Thyroid gland (tissue), 4 donors: ENCODE data around the gene TMEM132C. TPM values are rescaled to one million over a fixed set of nuclear protein-coding genes. Genes with fewer than 3 reads are reported as not detected.

Experiments used
- DNase-seq, 2 donors: peaks; one replicate each; pipeline ENCODE4 v3.0.0-alpha.2; 2019
- H3K27ac ChIP-seq, 3 donors: fragments of 200-600 bp; sonication (generic); 1 replicate in 2 of 3; 2 replicates in 1 of 3; pipeline ENCODE4 v1.5.1; 2016 to 2019; ENCODE audit warnings: mild to moderate bottlenecking in 1 of 3, moderate library complexity in 1 of 3
- H3K27me3 ChIP-seq: fragments of 200-600 bp; sonication (generic); one replicate; pipeline ENCODE4 v1.5.1; 2019
- H3K36me3 ChIP-seq, 2 donors: fragments of 200-600 bp; sonication (generic); one replicate each; pipeline ENCODE4 v1.5.1; 2016 to 2019
- H3K4me1 ChIP-seq, 2 donors: fragments of 200-600 bp; sonication (generic); one replicate each; pipeline ENCODE4 v1.5.1; 2017 to 2019
- H3K4me3 ChIP-seq, 3 donors: fragments of 200-600 bp; sonication (generic); replicated peaks in 1 of 3; 1 replicate in 2 of 3; 2 replicates in 1 of 3; pipeline ENCODE4 v1.5.1; 2016; ENCODE audit warnings: mild to moderate bottlenecking in 1 of 3
- H3K9me3 ChIP-seq: fragments of 200-600 bp; sonication (generic); one replicate; pipeline ENCODE4 v1.5.1; 2017
- POLR2A ChIP-seq, 2 donors: fragments of 450-650 bp; IDR thresholded peaks; one replicate each; pipeline ENCODE4 v1.6.1; 2017; ENCODE audit warnings: antibody characterized with exemption in 2 of 2, mild to moderate bottlenecking in 2 of 2, moderate library complexity in 1 of 2
- WGBS, 2 donors: methylation state at CpG; one replicate each; pipeline ENCODE4 v1.1.5; 2017; 5-methylcytosine and 5-hydroxymethylcytosine counted together
- intact Hi-C: fragments of 100-400 bp; cut with DNase I; formaldehyde crosslinking; loops from one replicate; pipeline ENCODE4 v1.15.1; 2023
- total RNA-seq, 4 donors: library from RNA; depleted of rRNA; stranded (reverse); fragments of >200 nt; gene quantifications; one replicate each; pipeline ENCODE4 v1.2.3, GENCODE V29; 2016
- TF ChIP-seq, protein P1 (sequence below), 6 experiments: fragments of 200-600 bp in 3 of 6; fragments of 450-650 bp in 3 of 6; sonication (generic) in 3 of 6; IDR thresholded peaks; one replicate each; pipeline ENCODE4 v1.5.1; 2016 to 2019; ENCODE audit warnings: antibody characterized with exemption in 6 of 6, mild to moderate bottlenecking in 2 of 6, inconsistent platforms in 1 of 6, moderate library complexity in 1 of 6

Gene TMEM132C
- total RNA-seq, 4 donors from 2014 or later, result 0.27 to 2.5 (median 1.0) TPM

DNA sequence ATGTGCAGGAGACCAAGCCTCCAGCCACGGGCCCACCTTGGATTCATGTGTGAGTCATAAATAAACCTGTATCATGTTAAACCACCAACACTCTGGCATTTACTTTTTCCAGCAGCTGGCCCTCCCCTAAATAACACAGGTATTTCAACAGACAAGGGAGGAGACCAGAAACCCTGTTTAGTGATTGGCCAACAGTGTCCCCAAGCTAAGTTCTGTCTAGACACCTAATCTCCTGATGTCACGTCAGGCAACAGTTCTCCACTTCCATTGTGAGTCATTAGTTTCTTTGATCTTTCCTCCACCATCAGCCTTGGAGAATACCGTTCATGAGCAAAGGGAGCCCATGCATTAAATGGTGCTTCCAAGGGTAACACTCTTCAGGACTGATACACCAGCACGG is 196.9 kb downstream of the TMEM132C start:
- 86 to 93% methylated on average over 4 of the region's 4 CpGs for WGBS, 2 donors
- DNase-seq, result no peak
- no peaks in the 10 kb centered on the region for H3K4me1 ChIP-seq
- no peak overlapping the region for H3K27ac ChIP-seq
- no peaks in the 10 kb centered on the region for H3K27me3 ChIP-seq
- H3K4me3 ChIP-seq, result no peak overlapping the region
- no peaks in the 10 kb centered on the region for H3K36me3 ChIP-seq
- intact Hi-C loops, result no loop called here
- TF ChIP-seq POLR2A (IDR thresholded peaks at IDR 0.05), result no peak
- TF ChIP-seq, protein P1, sequence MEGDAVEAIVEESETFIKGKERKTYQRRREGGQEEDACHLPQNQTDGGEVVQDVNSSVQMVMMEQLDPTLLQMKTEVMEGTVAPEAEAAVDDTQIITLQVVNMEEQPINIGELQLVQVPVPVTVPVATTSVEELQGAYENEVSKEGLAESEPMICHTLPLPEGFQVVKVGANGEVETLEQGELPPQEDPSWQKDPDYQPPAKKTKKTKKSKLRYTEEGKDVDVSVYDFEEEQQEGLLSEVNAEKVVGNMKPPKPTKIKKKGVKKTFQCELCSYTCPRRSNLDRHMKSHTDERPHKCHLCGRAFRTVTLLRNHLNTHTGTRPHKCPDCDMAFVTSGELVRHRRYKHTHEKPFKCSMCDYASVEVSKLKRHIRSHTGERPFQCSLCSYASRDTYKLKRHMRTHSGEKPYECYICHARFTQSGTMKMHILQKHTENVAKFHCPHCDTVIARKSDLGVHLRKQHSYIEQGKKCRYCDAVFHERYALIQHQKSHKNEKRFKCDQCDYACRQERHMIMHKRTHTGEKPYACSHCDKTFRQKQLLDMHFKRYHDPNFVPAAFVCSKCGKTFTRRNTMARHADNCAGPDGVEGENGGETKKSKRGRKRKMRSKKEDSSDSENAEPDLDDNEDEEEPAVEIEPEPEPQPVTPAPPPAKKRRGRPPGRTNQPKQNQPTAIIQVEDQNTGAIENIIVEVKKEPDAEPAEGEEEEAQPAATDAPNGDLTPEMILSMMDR (IDR thresholded peaks at IDR 0.05), result no peak
- H3K9me3 ChIP-seq, result no peaks in the 10 kb centered on the region

- Histone ChIP-seq H3K4me3 (no peak overlapping the region), H3K4me1 (no peaks in the 10 kb centered on the region), H3K9me3 (no peaks in the 10 kb centered on the region), H3K27me3 (no peaks in the 10 kb centered on the region), H3K36me3 (no peaks in the 10 kb centered on the region), H3K27ac (no peak overlapping the region)
- intact Hi-C loops, result no loop called here
- DNase-seq, result no peak
- WGBS, 2 donors, result 87 to 91% methylated on average over 9 of the region's 9 CpGs
- TF ChIP-seq, protein P1 (IDR thresholded peaks at IDR 0.05), result no peak
- TF ChIP-seq POLR2A (IDR thresholded peaks at IDR 0.05), result no peak
Measured at GRCh38 chr12:128467882-128468281, 200.9 kb downstream of the TMEM132C start.

DNA sequence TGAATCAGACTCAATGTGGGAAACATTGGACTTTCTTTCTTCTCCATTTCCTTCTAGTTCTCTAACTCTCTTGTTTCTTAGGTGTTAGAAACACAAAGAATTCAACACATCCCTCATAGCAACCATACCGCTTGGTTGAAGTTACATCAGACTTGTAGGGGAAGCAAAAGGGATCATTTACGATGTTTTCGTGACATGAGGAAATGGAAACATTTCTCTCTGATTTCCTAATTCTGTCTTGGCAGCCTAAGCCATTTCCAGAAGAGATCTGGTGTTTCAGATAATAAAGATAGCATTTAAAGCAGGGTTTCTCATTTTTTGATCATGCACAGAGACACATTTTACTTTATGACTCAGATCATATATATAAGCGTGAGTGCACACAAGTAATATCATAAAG is 202.0 kb downstream of the TMEM132C start:
- TF ChIP-seq, protein P1 (IDR thresholded peaks at IDR 0.05), result no peak
- no peak for TF ChIP-seq POLR2A (IDR thresholded peaks at IDR 0.05)
- Histone ChIP-seq H3K4me1 (no peaks in the 10 kb centered on the region), H3K27me3 (no peaks in the 10 kb centered on the region), H3K9me3 (no peaks in the 10 kb centered on the region), H3K4me3 (no peak overlapping the region), H3K36me3 (no peaks in the 10 kb centered on the region), H3K27ac (no peak overlapping the region)
- DNase-seq, result no peak
- WGBS, 2 donors, result 74 to 85% methylated on average over 4 of the region's 4 CpGs
- intact Hi-C loops, result no loop called here

GRCh38 chr12:128471491-128471890 is 204.5 kb downstream of the TMEM132C start:
- no peaks in the 10 kb centered on the region for H3K9me3 ChIP-seq

GRCh38 chr12:128474916-128475315 is 207.9 kb downstream of the TMEM132C start:
- H3K9me3 ChIP-seq, result no peaks in the 10 kb centered on the region

More at GRCh38 chr12:128471491-128471890, 204.5 kb downstream of the TMEM132C start:
- TF ChIP-seq POLR2A (IDR thresholded peaks at IDR 0.05), result no peak
- TF ChIP-seq, protein P1 (IDR thresholded peaks at IDR 0.05), result no peak
- H3K4me1 ChIP-seq, result no peaks in the 10 kb centered on the region
- no peak overlapping the region for H3K27ac ChIP-seq
- 85% methylated on average over 2 of the region's 2 CpGs for WGBS, 2 donors
- H3K27me3 ChIP-seq, result no peaks in the 10 kb centered on the region
- no peaks in the 10 kb centered on the region for H3K36me3 ChIP-seq
- H3K4me3 ChIP-seq, result no peak overlapping the region
- intact Hi-C loops, result no loop called here
- no peak for DNase-seq

More at GRCh38 chr12:128474916-128475315, 207.9 kb downstream of the TMEM132C start:
- TF ChIP-seq, protein P1 (IDR thresholded peaks at IDR 0.05), result no peak
- TF ChIP-seq POLR2A (IDR thresholded peaks at IDR 0.05), result no peak
- Histone ChIP-seq H3K4me1 (no peaks in the 10 kb centered on the region), H3K27ac (no peak overlapping the region), H3K36me3 (no peaks in the 10 kb centered on the region), H3K27me3 (no peaks in the 10 kb centered on the region), H3K4me3 (no peak overlapping the region)
- intact Hi-C loops, result no loop called here
- 70 to 74% methylated on average over 10 of the region's 10 CpGs for WGBS, 2 donors
- no peak for DNase-seq
